ENCODE results near the gene AFAP1L2. TPM values are rescaled to one million over a fixed set of nuclear protein-coding genes. Genes with fewer than 3 reads are reported as not detected.

AFAP1L2 gene
- total and polyA plus RNA-seq, 9 of the 15 experiments (the other 6 are each of a cell fraction or from before 2014, with no cell fraction given) = 0.07 TPM; not detected in 8

GRCh38 chr10:114427124-114427852, 23.0 kb upstream of the AFAP1L2 start:
- ATAC-seq = no peak
- intact Hi-C loops (cut with micrococcal nuclease) = no loop called here
- 0% methylated on average over 6 of the region's 9 CpGs for WGBS (ENCODE audit: insufficient coverage, low coverage, missing lambda C conversion rate)

More at GRCh38 chr10:114427124-114427852, 23.0 kb upstream of the AFAP1L2 start:
- Histone ChIP-seq H3K4me1 (replicated peaks in 1 of 2; ENCODE audit: control insufficient read depth in 2 of 2, insufficient read depth in 2 of 2, low read length in 2 of 2) (no peaks in the 10 kb centered on the region; a peak in 1 of 5 replicates), H3K9me3 (replicated peaks; ENCODE audit: control insufficient read depth, insufficient read depth, low read depth, low read length) (no peaks in the 10 kb centered on the region), H3K4me2 (ENCODE audit: insufficient read depth, low read length) (no peak overlapping the region), H4K20me1 (replicated peaks; ENCODE audit: control insufficient read depth, insufficient read depth, low read length) (no peaks in the 10 kb centered on the region), H2AFZ (ENCODE audit: low read depth, low read length) (no peak overlapping the region), H3K27me3 (ENCODE audit: control insufficient read depth in 2 of 2, insufficient read depth in 2 of 2, low read length in 2 of 2) (peaks cover 0 to 29% of the 10 kb centered on the region in 2 experiments; a peak in 2 of 5 replicates), H3K4me3 (no peak overlapping the region), H3K36me3 (ENCODE audit: control insufficient read depth, insufficient read depth, low read length) (no peaks in the 10 kb centered on the region), H3K27ac (ENCODE audit: extremely low read depth, low read depth, low read length) (no peak overlapping the region), H3K79me2 (ENCODE audit: control insufficient read depth, insufficient read depth, low read length) (no peaks in the 10 kb centered on the region), H3K9ac (ENCODE audit: insufficient read depth in 1 of 2, low read depth in 2 of 2, low read length in 2 of 2) (no peak overlapping the region), H3K9me1 (ENCODE audit: control insufficient read depth, insufficient read depth, low read length) (no peaks in the 10 kb centered on the region)
- no peak for TF ChIP-seq ZNF431 (CRISPR knock-in tag; IDR thresholded peaks at IDR 0.05)
- TF ChIP-seq ATF7 (IDR thresholded peaks at IDR 0.05) = no peak
- TF ChIP-seq ZNF592 (IDR thresholded peaks at IDR 0.05) = no peak
- no peak for TF ChIP-seq CBX3 (IDR thresholded peaks at IDR 0.05; ENCODE audit: borderline replicate concordance in 1 of 2, low read length in 2 of 2)
- TF ChIP-seq PHTF2 (CRISPR knock-in tag; IDR thresholded peaks at IDR 0.05) = no peak
- TF ChIP-seq IRF2 (CRISPR knock-in tag; IDR thresholded peaks at IDR 0.05) = no peak
- TF ChIP-seq, protein P1, sequence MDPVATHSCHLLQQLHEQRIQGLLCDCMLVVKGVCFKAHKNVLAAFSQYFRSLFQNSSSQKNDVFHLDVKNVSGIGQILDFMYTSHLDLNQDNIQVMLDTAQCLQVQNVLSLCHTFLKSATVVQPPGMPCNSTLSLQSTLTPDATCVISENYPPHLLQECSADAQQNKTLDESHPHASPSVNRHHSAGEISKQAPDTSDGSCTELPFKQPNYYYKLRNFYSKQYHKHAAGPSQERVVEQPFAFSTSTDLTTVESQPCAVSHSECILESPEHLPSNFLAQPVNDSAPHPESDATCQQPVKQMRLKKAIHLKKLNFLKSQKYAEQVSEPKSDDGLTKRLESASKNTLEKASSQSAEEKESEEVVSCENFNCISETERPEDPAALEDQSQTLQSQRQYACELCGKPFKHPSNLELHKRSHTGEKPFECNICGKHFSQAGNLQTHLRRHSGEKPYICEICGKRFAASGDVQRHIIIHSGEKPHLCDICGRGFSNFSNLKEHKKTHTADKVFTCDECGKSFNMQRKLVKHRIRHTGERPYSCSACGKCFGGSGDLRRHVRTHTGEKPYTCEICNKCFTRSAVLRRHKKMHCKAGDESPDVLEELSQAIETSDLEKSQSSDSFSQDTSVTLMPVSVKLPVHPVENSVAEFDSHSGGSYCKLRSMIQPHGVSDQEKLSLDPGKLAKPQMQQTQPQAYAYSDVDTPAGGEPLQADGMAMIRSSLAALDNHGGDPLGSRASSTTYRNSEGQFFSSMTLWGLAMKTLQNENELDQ (CRISPR knock-in tag; IDR thresholded peaks at IDR 0.05; ENCODE audit: borderline replicate concordance) = no peak
- no peak for TF ChIP-seq ZNF23 (CRISPR knock-in tag; IDR thresholded peaks at IDR 0.05)
- TF ChIP-seq, protein P2, sequence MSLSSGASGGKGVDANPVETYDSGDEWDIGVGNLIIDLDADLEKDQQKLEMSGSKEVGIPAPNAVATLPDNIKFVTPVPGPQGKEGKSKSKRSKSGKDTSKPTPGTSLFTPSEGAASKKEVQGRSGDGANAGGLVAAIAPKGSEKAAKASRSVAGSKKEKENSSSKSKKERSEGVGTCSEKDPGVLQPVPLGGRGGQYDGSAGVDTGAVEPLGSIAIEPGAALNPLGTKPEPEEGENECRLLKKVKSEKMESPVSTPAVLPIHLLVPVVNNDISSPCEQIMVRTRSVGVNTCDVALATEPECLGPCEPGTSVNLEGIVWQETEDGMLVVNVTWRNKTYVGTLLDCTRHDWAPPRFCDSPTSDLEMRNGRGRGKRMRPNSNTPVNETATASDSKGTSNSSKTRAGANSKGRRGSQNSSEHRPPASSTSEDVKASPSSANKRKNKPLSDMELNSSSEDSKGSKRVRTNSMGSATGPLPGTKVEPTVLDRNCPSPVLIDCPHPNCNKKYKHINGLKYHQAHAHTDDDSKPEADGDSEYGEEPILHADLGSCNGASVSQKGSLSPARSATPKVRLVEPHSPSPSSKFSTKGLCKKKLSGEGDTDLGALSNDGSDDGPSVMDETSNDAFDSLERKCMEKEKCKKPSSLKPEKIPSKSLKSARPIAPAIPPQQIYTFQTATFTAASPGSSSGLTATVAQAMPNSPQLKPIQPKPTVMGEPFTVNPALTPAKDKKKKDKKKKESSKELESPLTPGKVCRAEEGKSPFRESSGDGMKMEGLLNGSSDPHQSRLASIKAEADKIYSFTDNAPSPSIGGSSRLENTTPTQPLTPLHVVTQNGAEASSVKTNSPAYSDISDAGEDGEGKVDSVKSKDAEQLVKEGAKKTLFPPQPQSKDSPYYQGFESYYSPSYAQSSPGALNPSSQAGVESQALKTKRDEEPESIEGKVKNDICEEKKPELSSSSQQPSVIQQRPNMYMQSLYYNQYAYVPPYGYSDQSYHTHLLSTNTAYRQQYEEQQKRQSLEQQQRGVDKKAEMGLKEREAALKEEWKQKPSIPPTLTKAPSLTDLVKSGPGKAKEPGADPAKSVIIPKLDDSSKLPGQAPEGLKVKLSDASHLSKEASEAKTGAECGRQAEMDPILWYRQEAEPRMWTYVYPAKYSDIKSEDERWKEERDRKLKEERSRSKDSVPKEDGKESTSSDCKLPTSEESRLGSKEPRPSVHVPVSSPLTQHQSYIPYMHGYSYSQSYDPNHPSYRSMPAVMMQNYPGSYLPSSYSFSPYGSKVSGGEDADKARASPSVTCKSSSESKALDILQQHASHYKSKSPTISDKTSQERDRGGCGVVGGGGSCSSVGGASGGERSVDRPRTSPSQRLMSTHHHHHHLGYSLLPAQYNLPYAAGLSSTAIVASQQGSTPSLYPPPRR (CRISPR knock-in tag; IDR thresholded peaks at IDR 0.05; ENCODE audit: borderline replicate concordance) = no peak
- TF ChIP-seq TAF9B (IDR thresholded peaks at IDR 0.05; ENCODE audit: partially characterized antibody) = no peak
- TF ChIP-seq NR2F6 (CRISPR knock-in tag; IDR thresholded peaks at IDR 0.05) = no peak
- ChIA-PET POLR2A (no interaction called here), CTCF (ENCODE audit: low intra/inter-chr PET ratio) (no interaction called here)
- no peak for DNase-seq (ENCODE audit: extremely low read depth in 1 of 4, low spot score in 3 of 4)
- no peak for FAIRE-seq
- in situ Hi-C loops (cut with MboI) = no loop called here
- BruUV-seq (replicated peaks) = no TSS peak

Data from K562 (cell line).